SK-N-SH (cell line): ENCODE data around the gene CRNN. TPM values are rescaled to one million over a fixed set of nuclear protein-coding genes. Genes with fewer than 3 reads are reported as not detected.

Experiments used
- CTCF ChIA-PET: fragments of 300-600, 350-600 bp; formaldehyde crosslinking; extraction: SDS; loops from one replicate; lab custom pipeline; 2021; lab: Yijun Ruan, JAX
- POLR2A ChIA-PET: fragments of 350-600 bp; sonication (Branson Sonifier 250); formaldehyde crosslinking; extraction: SDS; loops from one replicate; lab custom pipeline; 2020; ENCODE audit warnings: antibody characterized with exemption, inconsistent platforms; lab: Yijun Ruan, JAX
- DNase-seq: peaks from one replicate; pipeline ENCODE4 v3.0.0; 2012
- H2AFZ ChIP-seq: fragments of 200-600 bp; sonication (generic); 2 replicates; pipeline ENCODE4 v1.8.1; 2016; ENCODE audit warnings: antibody characterized with exemption, mild to moderate bottlenecking, low read depth
- H3F3A ChIP-seq: fragments of 200-600 bp; sonication (generic); replicated peaks from 2 replicates; pipeline ENCODE3; 2016; ENCODE audit warnings: antibody characterized with exemption, mild to moderate bottlenecking; ENCODE audit not compliant: insufficient read depth
- H3K27ac ChIP-seq, 2 experiments: fragments of 200-500 bp in 1 of 2; fragments of 200-600 bp in 1 of 2; sonication (Bioruptor generic) in 1 of 2; sonication (generic), shearing (Covaris generic) in 1 of 2; 2 replicates each; pipeline versions ENCODE4 v1.5.1 to v1.6.1; 2014 to 2016; ENCODE audit warnings: low read depth in 2 of 2, inconsistent platforms in 1 of 2, low read length in 1 of 2, mild to moderate bottlenecking in 1 of 2, mixed read lengths in 1 of 2
- H3K27me3 ChIP-seq: fragments of 200-600 bp; sonication (generic), shearing (Covaris generic); 2 replicates; pipeline ENCODE4 v1.6.1; 2016; ENCODE audit warnings: mixed run types; ENCODE audit not compliant: insufficient read depth
- H3K36me3 ChIP-seq, 2 experiments: fragments of 200-500 bp in 1 of 2; fragments of 200-600 bp in 1 of 2; sonication (Bioruptor generic) in 1 of 2; sonication (generic) in 1 of 2; replicated peaks in 1 of 2; 2 replicates each; pipeline versions ENCODE3 to v1.5.1; 2014 to 2016; ENCODE audit warnings: low read length in 1 of 2, mild to moderate bottlenecking in 1 of 2; ENCODE audit not compliant: insufficient read depth in 2 of 2, control insufficient read depth in 1 of 2
- H3K4me1 ChIP-seq, 2 experiments: fragments of 200-500 bp in 1 of 2; fragments of 200-600 bp in 1 of 2; sonication (Bioruptor generic) in 1 of 2; sonication (generic), shearing (Covaris generic) in 1 of 2; 2 replicates each; pipeline versions ENCODE4 v1.5.1 to v1.6.1; 2014 to 2016; ENCODE audit warnings: low read depth in 1 of 2, low read length in 1 of 2, mixed run types in 1 of 2; ENCODE audit not compliant: insufficient read depth in 2 of 2, control insufficient read depth in 1 of 2
- H3K4me2 ChIP-seq: fragments of 200-600 bp; sonication (generic), shearing (Covaris generic); 2 replicates; pipeline ENCODE4 v1.6.1; 2017; ENCODE audit warnings: mixed run types
- H3K4me3 ChIP-seq, 2 experiments: fragments of 200-500 bp in 1 of 2; fragments of 200-600 bp in 1 of 2; sonication (Bioruptor generic) in 1 of 2; sonication (generic), shearing (Covaris generic) in 1 of 2; 2 replicates each; pipeline versions ENCODE4 v1.5.1 to v1.8.1; 2014 to 2016; ENCODE audit warnings: low read depth in 2 of 2, inconsistent platforms in 1 of 2, low read length in 1 of 2, mild to moderate bottlenecking in 1 of 2, mixed read lengths in 1 of 2, moderate library complexity in 1 of 2
- H3K79me2 ChIP-seq: fragments of 200-600 bp; sonication (generic); 2 replicates; pipeline ENCODE4 v1.8.1; 2017; ENCODE audit warnings: mild to moderate bottlenecking; ENCODE audit not compliant: insufficient read depth
- H3K9ac ChIP-seq: fragments of 200-600 bp; sonication (generic); 2 replicates; pipeline ENCODE4 v1.6.1; 2017; ENCODE audit warnings: mixed run types
- H3K9me2 ChIP-seq: fragments of 200-600 bp; sonication (generic); 2 replicates; pipeline ENCODE4 v1.6.1; 2017; ENCODE audit warnings: mixed run types
- H3K9me3 ChIP-seq: fragments of 200-600 bp; sonication (generic); 2 replicates; pipeline ENCODE4 v1.6.1; 2017; ENCODE audit warnings: mixed run types, mild to moderate bottlenecking, moderate library complexity
- H4K20me1 ChIP-seq: fragments of 200-600 bp; sonication (generic); 2 replicates; pipeline ENCODE4 v1.6.1; 2017; ENCODE audit warnings: mild to moderate bottlenecking, mixed run types; ENCODE audit not compliant: insufficient read depth
- EP300 ChIP-seq, 2 experiments: IDR thresholded peaks; 2 replicates each; pipeline versions ENCODE4 v1.4.0 to v1.6.1; 2012; ENCODE audit warnings: borderline replicate concordance in 1 of 2, low read depth in 1 of 2, low read length in 1 of 2
- EZH2phosphoT487 ChIP-seq: fragments of 200-600 bp; sonication (generic); IDR thresholded peaks from 2 replicates; pipeline ENCODE4 v1.6.1; 2017; ENCODE audit warnings: low read depth, mixed run types, mild to moderate bottlenecking, antibody characterized with exemption, moderate library complexity, borderline replicate concordance
- FOXJ3 ChIP-seq: sonication (generic); formaldehyde crosslinking; IDR thresholded peaks from 2 replicates; pipeline ENCODE4 v1.5.1; 2020; ENCODE audit warnings: mild to moderate bottlenecking, missing genetic modification reagents
- GATA2 ChIP-seq: sonication (generic); formaldehyde crosslinking; IDR thresholded peaks from 2 replicates; pipeline ENCODE4 v1.5.0; 2020; ENCODE audit warnings: mild to moderate bottlenecking, missing genetic modification reagents
- IRF3 ChIP-seq: fragments of 150-350 bp; IDR thresholded peaks from 2 replicates; pipeline ENCODE4 v1.6.1; 2016; ENCODE audit warnings: mild to moderate bottlenecking, low read depth, low read length
- MAX ChIP-seq: IDR thresholded peaks from 2 replicates; pipeline ENCODE4 v1.4.0; 2012; ENCODE audit warnings: low read depth
- MEF2A ChIP-seq: IDR thresholded peaks from 2 replicates; pipeline ENCODE4 v1.4.0; 2012; ENCODE audit warnings: low read depth, borderline replicate concordance
- MXI1 ChIP-seq: IDR thresholded peaks from 2 replicates; pipeline ENCODE4 v1.6.1; 2012; ENCODE audit warnings: mild to moderate bottlenecking, low read depth, low read length, improper control_type of control experiment
- NFIC ChIP-seq: IDR thresholded peaks from 2 replicates; pipeline ENCODE4 v1.4.0; 2012; ENCODE audit warnings: borderline replicate concordance
- NRF1 ChIP-seq: IDR thresholded peaks from 2 replicates; pipeline ENCODE4 v1.6.1; 2012; ENCODE audit warnings: low read depth, mild to moderate bottlenecking, low read length
- RAD21 ChIP-seq: IDR thresholded peaks from 2 replicates; pipeline ENCODE4 v1.6.1; 2012; ENCODE audit warnings: mild to moderate bottlenecking, low read length
- RFX5 ChIP-seq: IDR thresholded peaks from 2 replicates; pipeline ENCODE4 v1.6.1; 2012; ENCODE audit warnings: mild to moderate bottlenecking, improper control_type of control experiment, low read length
- SIN3A ChIP-seq: IDR thresholded peaks from 2 replicates; pipeline ENCODE4 v1.6.1; 2012; ENCODE audit warnings: low read depth, mild to moderate bottlenecking, low read length, moderate library complexity, borderline replicate concordance
- TAF1 ChIP-seq: IDR thresholded peaks from 2 replicates; pipeline ENCODE4 v1.6.1; 2012; ENCODE audit warnings: low read depth, mild to moderate bottlenecking, low read length, moderate library complexity, borderline replicate concordance
- TCF12 ChIP-seq: IDR thresholded peaks from 2 replicates; pipeline ENCODE4 v1.4.0; 2012
- USF1 ChIP-seq: IDR thresholded peaks from 2 replicates; pipeline ENCODE4 v1.4.0; 2012; ENCODE audit warnings: low read depth, borderline replicate concordance
- YY1 ChIP-seq: IDR thresholded peaks from 2 replicates; pipeline ENCODE4 v1.4.0; 2012; ENCODE audit warnings: low read depth, mild to moderate bottlenecking
- WGBS: methylation state at CpG from one replicate; pipeline ENCODE4 v1.1.6; 2017; ENCODE audit warnings: low lambda C conversion rate; 5-methylcytosine and 5-hydroxymethylcytosine counted together
- polyA plus RNA-seq, 3 experiments: library from polyadenylated mRNA; depleted of rRNA; stranded (reverse); fragments of >200 nt; gene quantifications; 2 replicates each; pipeline ENCODE4 v1.2.3, GENCODE V29; 2012

The CRNN gene
- not detected in 2 replicates for polyA plus RNA-seq (2012; rRNA removed)
- polyA plus RNA-seq (2012; cell fraction: cytosol; rRNA removed): not detected in 2 replicates
- not detected in 2 replicates for polyA plus RNA-seq (2012; cell fraction: nucleus; rRNA removed)

- 0% methylated on average over 3 of the region's 3 CpGs for WGBS
- Histone ChIP-seq H3K4me2 (no peak within 1 kb of the TSS), H4K20me1 (no peaks in the 10 kb centered on the region), H2AFZ (no peak within 1 kb of the TSS), H3K79me2 (no peaks in the 10 kb centered on the region), H3K4me3 (no peak within 1 kb of the TSS), H3K36me3 (no peaks in the 10 kb centered on the region), H3F3A (no peaks in the 10 kb centered on the region), H3K9me2 (no peaks in the 10 kb centered on the region), H3K27me3 (no peaks in the 10 kb centered on the region; the same call in 1 of the 2 replicates), H3K9ac (no peak within 1 kb of the TSS), H3K27ac (no peak within 1 kb of the TSS), H3K9me3 (no peaks in the 10 kb centered on the region), H3K4me1 (no peaks in the 10 kb centered on the region)
- ChIA-PET POLR2A (no interaction called here), CTCF (interaction anchor here (1.0 to 1.5 kb wide), 3 partner anchors 12 to 44 kb away, joined by 3 to 4 read pairs (median 3); no protein-coding TSS in a partner anchor)
- no peak for TF ChIP-seq MAX
- TF ChIP-seq NRF1: no peak
- TF ChIP-seq MXI1: no peak
- no peak for TF ChIP-seq USF1
- TF ChIP-seq RFX5: no peak
- TF ChIP-seq SIN3A: no peak
- TF ChIP-seq IRF3: no peak
- no peak for TF ChIP-seq GATA2 (CRISPR knock-in tag)
- TF ChIP-seq EP300 (IDR thresholded peaks at IDR 0.05; ENCODE audit: borderline replicate concordance in 1 of 2, low read depth in 1 of 2, low read length in 1 of 2): no peak
- TF ChIP-seq MEF2A: no peak
- no peak for TF ChIP-seq TCF12
- TF ChIP-seq NFIC: no peak
- TF ChIP-seq EZH2phosphoT487: no peak
- TF ChIP-seq, all 33 proteins: peak for 0
- no peak for DNase-seq
These were observed at the start of gene CRNN for GRCh38 chr1:152413909-152414308. Gene CRNN, minus strand, starts transcription at chr1:152414263. Its CDS starts 2,030 bp downstream, at chr1:152412233.

- CTCF ChIA-PET: interaction anchor here (0.9 to 1.5 kb wide), 2 partner anchors 17 to 20 kb away, joined by 3 read pairs; no protein-coding TSS in a partner anchor
These were observed 48.6 kb upstream of the CRNN start for GRCh38 chr1:152462636-152463035.

More at GRCh38 chr1:152462636-152463035, 48.6 kb upstream of the CRNN start:
- no peaks in the 10 kb centered on the region for H3K79me2 ChIP-seq
- no peaks in the 10 kb centered on the region for H3K27me3 ChIP-seq
- POLR2A ChIA-PET: no interaction called here
- H3K4me3 ChIP-seq: no peak overlapping the region
- no peaks in the 10 kb centered on the region for H3F3A ChIP-seq
- no peak for TF ChIP-seq RAD21
- no peak for TF ChIP-seq TAF1
- TF ChIP-seq FOXJ3 (CRISPR knock-in tag): no peak
- TF ChIP-seq RFX5: no peak
- no peak for TF ChIP-seq NFIC
- TF ChIP-seq YY1: no peak
- no peak for TF ChIP-seq NRF1
- no peak for TF ChIP-seq EP300 (IDR thresholded peaks at IDR 0.05; ENCODE audit: borderline replicate concordance in 1 of 2, low read depth in 1 of 2, low read length in 1 of 2)
- H3K9ac ChIP-seq: no peak overlapping the region
- peaks cover 8% of the 10 kb centered on the region for H3K9me3 ChIP-seq
- no peak overlapping the region for H3K4me2 ChIP-seq
- H2AFZ ChIP-seq: no peak overlapping the region
- no peak for DNase-seq
- H3K36me3 ChIP-seq: no peaks in the 10 kb centered on the region
- H3K27ac ChIP-seq: no peak overlapping the region
- WGBS: 47% methylated on average over 26 of the region's 26 CpGs
- no peaks in the 10 kb centered on the region for H3K9me2 ChIP-seq
- H3K4me1 ChIP-seq: peaks cover 0 to 2% of the 10 kb centered on the region in 2 experiments; a peak in 2 of 4 replicates
- no peaks in the 10 kb centered on the region for H4K20me1 ChIP-seq
